ENCODE measurements around the gene KRTAP4-1. TPM values are rescaled to one million over a fixed set of nuclear protein-coding genes. Genes with fewer than 3 reads are reported as not detected.

The KRTAP4-1 gene
- total and polyA plus RNA-seq, 11 donors, result not detected

- intact Hi-C loops (cut with DNase I), result no loop called here
These were observed 37.0 kb downstream of the KRTAP4-1 start for GRCh38 chr17:41147531-41148204.

GRCh38 chr17:41145261-41145660, 39.5 kb downstream of the KRTAP4-1 start:
- TF ChIP-seq POLR2A (IDR thresholded peaks at IDR 0.05) (no peak), CTCF (IDR thresholded peaks at IDR 0.05) (no peak)
- DNase-seq (no peak), ATAC-seq (no peak)
- Histone ChIP-seq H3K9me3 (peaks cover 0 to 20% (median 5%) of the 10 kb centered on the region in 12 donors), H3K36me3 (no peaks in the 10 kb centered on the region), H3K4me3 (no peak overlapping the region), H3K27ac (no peak overlapping the region), H3K4me1 (no peaks in the 10 kb centered on the region), H3K27me3 (peaks cover 0 to 7% (median 0%) of the 10 kb centered on the region in 9 donors)
- intact Hi-C loops (cut with DNase I), result no loop called here
- 79 to 86% (median 81%) methylated on average over 2 of the region's 2 CpGs for WGBS, 4 donors

More at GRCh38 chr17:41147531-41148204, 37.0 kb downstream of the KRTAP4-1 start:
- peaks cover 0 to 17% (median 0%) of the 10 kb centered on the region in 9 donors for H3K27me3 ChIP-seq
- H3K36me3 ChIP-seq, result no peaks in the 10 kb centered on the region
- peaks cover 0 to 16% (median 5%) of the 10 kb centered on the region in 12 donors for H3K9me3 ChIP-seq
- ATAC-seq, result no peak
- TF ChIP-seq POLR2A (IDR thresholded peaks at IDR 0.05) (no peak), CTCF (IDR thresholded peaks at IDR 0.05) (no peak)
- 65 to 96% (median 88%) methylated on average over 2 of the region's 2 CpGs for WGBS, 4 donors
- H3K4me1 ChIP-seq, result no peaks in the 10 kb centered on the region
- no peak for DNase-seq
- no peak overlapping the region for H3K27ac ChIP-seq
- no peak overlapping the region for H3K4me3 ChIP-seq

DNA sequence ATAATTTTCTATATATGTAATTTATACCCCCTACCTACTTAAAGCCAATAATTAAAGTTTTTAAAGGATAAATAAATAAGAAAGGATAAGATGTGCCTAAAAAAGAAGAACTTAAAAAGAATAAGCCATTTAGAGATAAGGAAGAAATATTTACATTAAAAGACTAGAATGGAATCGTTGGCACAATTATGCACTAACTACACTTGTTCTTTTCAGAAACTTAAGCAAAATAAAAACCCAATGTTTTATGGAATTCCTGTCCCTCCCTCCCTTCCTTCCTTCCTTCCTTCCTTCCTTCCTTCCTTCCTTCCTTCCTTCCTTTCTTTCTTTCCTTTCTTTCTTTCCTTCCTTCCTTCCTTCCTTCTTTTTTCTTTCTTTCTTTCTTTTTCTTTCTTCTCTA, 39.9 kb downstream of the KRTAP4-1 start:
- no peak for DNase-seq
- Histone ChIP-seq H3K27me3 (peaks cover 0 to 6% (median 0%) of the 10 kb centered on the region in 9 donors), H3K4me3 (no peak overlapping the region), H3K36me3 (no peaks in the 10 kb centered on the region), H3K9me3 (peaks cover 0 to 22% (median 6%) of the 10 kb centered on the region in 12 donors), H3K27ac (no peak overlapping the region), H3K4me1 (no peaks in the 10 kb centered on the region)
- TF ChIP-seq POLR2A (IDR thresholded peaks at IDR 0.05), result no peak
- TF ChIP-seq CTCF (IDR thresholded peaks at IDR 0.05), result no peak
- intact Hi-C loops (cut with DNase I), result no loop called here
- 81 to 93% (median 93%) methylated on average over 1 of the region's 1 CpG for WGBS, 4 donors
- no peak for ATAC-seq

- DNase-seq (no peak), ATAC-seq (no peak)
- Histone ChIP-seq H3K9me3 (peaks cover 0 to 23% (median 6%) of the 10 kb centered on the region in 12 donors), H3K4me3 (no peak overlapping the region), H3K36me3 (no peaks in the 10 kb centered on the region), H3K27ac (no peak overlapping the region), H3K27me3 (no peaks in the 10 kb centered on the region), H3K4me1 (no peaks in the 10 kb centered on the region)
- TF ChIP-seq CTCF (IDR thresholded peaks at IDR 0.05), result no peak
- TF ChIP-seq POLR2A (IDR thresholded peaks at IDR 0.05), result no peak
- intact Hi-C loops (cut with DNase I), result no loop called here
These were observed 43.4 kb downstream of the KRTAP4-1 start for GRCh38 chr17:41141361-41141760.

Data from heart left ventricle (tissue), 16 donors.